ENCODE measurements around the gene OXER1.

OXER1 gene

DNA sequence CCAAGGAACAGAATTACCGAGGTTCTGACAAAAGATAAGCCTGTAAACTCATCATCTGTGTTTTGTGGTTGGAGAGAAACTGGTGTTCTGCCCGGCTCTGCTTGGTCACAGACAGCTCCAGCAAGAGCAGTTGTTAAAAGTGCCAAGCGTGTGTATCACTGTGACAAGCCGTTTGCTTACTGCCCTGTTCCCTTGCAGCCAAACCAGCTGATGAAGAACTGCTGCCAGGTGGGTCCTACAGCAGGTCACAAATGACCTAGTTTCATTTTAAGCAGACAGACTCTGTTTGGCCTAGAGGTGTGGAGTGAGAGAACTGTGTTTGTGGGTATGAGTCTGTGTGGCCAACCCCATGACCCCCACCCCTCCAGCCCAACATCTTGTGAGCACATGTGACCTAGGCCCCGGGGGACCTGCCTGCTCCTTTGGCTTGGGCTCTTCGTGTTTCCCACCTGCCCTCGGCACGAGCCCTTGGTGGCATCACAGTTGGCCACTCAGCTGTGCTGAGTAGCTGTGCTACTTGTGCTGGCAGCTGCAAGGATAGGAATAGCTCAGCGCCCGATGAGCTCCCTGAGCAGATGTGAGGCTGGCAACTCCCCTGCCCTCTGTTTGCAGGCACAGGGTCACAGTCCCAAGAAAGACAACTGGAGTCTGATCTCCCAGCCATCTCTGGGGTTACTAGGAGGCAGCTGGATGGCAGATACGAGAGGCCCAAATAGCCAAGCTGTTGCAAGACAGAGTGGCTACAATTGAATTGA, 9.7 kb downstream of the OXER1 start:
- peak; percentile 53 for DNase-seq (ENCODE audit: low spot score)
- TF ChIP-seq, protein P1, sequence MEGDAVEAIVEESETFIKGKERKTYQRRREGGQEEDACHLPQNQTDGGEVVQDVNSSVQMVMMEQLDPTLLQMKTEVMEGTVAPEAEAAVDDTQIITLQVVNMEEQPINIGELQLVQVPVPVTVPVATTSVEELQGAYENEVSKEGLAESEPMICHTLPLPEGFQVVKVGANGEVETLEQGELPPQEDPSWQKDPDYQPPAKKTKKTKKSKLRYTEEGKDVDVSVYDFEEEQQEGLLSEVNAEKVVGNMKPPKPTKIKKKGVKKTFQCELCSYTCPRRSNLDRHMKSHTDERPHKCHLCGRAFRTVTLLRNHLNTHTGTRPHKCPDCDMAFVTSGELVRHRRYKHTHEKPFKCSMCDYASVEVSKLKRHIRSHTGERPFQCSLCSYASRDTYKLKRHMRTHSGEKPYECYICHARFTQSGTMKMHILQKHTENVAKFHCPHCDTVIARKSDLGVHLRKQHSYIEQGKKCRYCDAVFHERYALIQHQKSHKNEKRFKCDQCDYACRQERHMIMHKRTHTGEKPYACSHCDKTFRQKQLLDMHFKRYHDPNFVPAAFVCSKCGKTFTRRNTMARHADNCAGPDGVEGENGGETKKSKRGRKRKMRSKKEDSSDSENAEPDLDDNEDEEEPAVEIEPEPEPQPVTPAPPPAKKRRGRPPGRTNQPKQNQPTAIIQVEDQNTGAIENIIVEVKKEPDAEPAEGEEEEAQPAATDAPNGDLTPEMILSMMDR (IDR thresholded peaks at IDR 0.05; ENCODE audit: extremely low read depth, insufficient read depth, missing control alignments) = no peak
- in situ Hi-C loops (cut with MboI; ENCODE audit: low pct_unique_long_range_greater_than_20kb, low sequenced_read_pairs, unreplicated experiment) = no loop called here

DNA sequence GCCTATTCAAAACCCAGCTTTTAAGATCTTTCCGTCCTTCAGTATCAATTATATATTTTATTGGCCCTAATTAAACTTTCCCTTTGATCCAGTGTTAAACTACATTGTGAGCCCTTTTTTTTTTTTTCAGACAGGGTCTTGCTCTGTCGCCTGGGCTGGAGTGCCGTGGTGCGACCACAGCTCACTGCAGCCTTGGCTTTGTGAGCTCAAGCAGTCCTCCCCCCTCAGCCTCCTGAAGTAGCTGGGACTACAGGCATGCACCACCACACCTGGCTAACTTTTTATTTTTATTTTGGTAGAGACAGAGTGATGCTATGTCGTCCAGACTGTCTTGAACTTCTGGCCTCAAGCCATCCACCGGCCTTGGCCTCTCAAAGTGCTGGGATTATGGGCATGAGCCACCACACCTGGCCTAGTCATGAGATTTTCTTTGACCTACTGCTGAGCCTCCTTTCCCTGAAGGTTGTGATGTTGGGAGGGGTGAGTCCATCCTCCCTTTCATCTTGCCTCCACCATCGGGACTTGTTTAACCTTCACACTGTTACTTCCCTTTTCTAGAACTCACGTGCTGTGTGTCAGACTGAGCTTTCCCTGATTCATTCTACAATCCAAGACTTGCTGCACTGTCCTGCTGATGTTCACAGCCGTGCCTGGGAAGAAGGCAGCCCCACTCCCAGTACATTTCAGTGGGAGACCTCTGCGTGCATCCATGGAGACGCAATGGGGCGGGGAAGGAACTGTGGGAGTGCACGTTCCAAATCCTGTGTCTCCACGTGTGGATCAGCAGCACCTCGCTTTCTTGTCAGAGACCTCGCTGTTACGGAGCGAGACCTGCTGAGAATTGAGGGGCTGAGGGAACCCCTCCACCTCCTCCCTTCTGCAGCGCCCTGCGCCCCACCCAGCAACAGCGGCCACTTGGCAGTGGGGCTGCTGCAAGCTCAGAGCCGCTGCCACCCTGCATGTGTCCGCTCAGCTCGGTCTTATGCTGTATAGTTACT, 10.8 kb downstream of the OXER1 start:
- TF ChIP-seq, protein P1 (IDR thresholded peaks at IDR 0.05; ENCODE audit: extremely low read depth, insufficient read depth, missing control alignments) = no peak
- in situ Hi-C loops (cut with MboI; ENCODE audit: low pct_unique_long_range_greater_than_20kb, low sequenced_read_pairs, unreplicated experiment) = no loop called here

DNA sequence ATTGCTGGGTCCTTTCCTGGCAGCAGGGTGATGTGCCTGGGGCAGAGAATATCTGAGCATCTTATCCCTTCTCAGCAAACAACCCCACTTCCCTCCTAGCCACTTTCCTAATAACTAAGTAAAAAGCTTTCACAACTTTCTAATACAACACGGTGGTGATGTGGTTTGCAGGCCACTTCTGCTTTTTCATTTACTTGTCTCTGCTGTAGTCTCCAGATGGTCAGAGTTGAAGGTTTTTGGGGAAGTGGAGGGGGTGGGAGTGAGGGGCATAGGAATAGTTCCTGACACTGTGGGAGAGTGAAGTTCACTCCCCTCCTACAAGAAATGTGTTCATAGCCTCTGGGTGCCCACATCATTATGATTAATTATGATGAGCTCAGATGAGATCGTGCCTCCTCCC, 11.6 kb downstream of the OXER1 start:
- in situ Hi-C loops (cut with MboI; ENCODE audit: low pct_unique_long_range_greater_than_20kb, low sequenced_read_pairs, unreplicated experiment) = no loop called here
- DNase-seq (ENCODE audit: low spot score) = peak; percentile 69
- TF ChIP-seq, protein P1 (IDR thresholded peaks at IDR 0.05; ENCODE audit: extremely low read depth, insufficient read depth, missing control alignments) = no peak

More for the DNA sequence above, 10.8 kb downstream of the OXER1 start:
- DNase-seq (ENCODE audit: low spot score) = no peak

DNA sequence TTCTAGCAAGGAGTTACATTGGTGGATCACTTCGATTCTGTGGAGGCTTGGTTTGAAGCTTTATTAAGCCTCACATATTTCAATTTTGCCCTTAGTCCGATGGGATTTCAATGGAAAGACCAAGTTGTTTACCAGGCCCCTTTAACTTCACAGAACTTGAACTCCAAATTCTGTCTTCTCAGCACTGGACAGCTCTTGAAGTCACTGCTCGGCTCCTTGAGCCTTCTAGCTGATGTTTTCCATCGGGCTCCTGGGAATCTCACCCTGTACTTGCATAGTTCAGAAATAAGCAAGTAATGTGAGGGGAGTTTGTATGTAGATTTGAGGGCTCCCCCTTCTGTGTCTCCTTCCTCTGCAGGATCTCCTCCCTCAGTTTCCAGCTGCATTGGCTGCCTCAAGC, 15.1 kb downstream of the OXER1 start:
- TF ChIP-seq, protein P1 (IDR thresholded peaks at IDR 0.05; ENCODE audit: extremely low read depth, insufficient read depth, missing control alignments) = no peak
- DNase-seq (ENCODE audit: low spot score) = no peak

GRCh38 chr2:42747422-42747821, 16.5 kb downstream of the OXER1 start:
- DNase-seq (ENCODE audit: low spot score) = no peak
- TF ChIP-seq, protein P1 (IDR thresholded peaks at IDR 0.05; ENCODE audit: extremely low read depth, insufficient read depth, missing control alignments) = no peak
- in situ Hi-C loops (cut with MboI; ENCODE audit: low pct_unique_long_range_greater_than_20kb, low sequenced_read_pairs, unreplicated experiment) = no loop called here

More for the DNA sequence above, 15.1 kb downstream of the OXER1 start:
- in situ Hi-C loops (cut with MboI; ENCODE audit: low pct_unique_long_range_greater_than_20kb, low sequenced_read_pairs, unreplicated experiment) = no loop called here

DNA sequence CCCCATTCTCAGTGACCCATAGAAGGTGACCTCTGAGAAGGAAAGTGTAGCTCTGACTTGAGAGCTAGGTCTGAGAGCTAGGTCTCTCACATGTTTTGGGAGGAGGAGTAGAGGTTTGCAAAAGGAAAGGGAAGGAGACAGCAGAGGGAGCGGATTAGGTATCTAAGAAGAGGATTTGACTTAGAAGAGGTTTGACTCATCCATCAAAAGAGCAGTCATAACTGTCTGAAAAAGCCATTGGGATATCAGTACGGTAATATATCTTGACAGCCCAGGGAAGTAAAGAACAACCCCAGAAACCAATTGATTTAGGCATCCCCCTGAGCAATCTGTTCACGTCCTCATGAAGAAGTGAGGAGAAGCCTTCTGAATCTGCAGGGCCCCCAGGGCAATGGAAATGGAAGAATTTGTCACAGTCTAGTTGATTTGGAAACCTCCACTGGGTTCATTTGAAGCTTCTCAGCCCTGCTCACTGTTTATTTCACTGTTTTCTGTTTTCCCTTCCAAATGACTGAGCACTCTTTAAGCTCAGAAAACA, 19.3 kb downstream of the OXER1 start:
- no peak for DNase-seq (ENCODE audit: low spot score)
- TF ChIP-seq, protein P1 (IDR thresholded peaks at IDR 0.05; ENCODE audit: extremely low read depth, insufficient read depth, missing control alignments) = no peak
- in situ Hi-C loops (cut with MboI; ENCODE audit: low pct_unique_long_range_greater_than_20kb, low sequenced_read_pairs, unreplicated experiment) = no loop called here
